ENCODE measurements around the gene SLC2A6.

SLC2A6 gene

GRCh38 chr9:133496861-133497842, 18.3 kb upstream of the SLC2A6 start:
- DNase-seq (ENCODE audit: low spot score) = no peak

- DNase-seq (ENCODE audit: low spot score) = no peak
Measured at GRCh38 chr9:133495327-133496293, 16.7 kb upstream of the SLC2A6 start.

- DNase-seq (ENCODE audit: low spot score) = no peak
Measured at GRCh38 chr9:133494636-133495326, 15.9 kb upstream of the SLC2A6 start.

DNA sequence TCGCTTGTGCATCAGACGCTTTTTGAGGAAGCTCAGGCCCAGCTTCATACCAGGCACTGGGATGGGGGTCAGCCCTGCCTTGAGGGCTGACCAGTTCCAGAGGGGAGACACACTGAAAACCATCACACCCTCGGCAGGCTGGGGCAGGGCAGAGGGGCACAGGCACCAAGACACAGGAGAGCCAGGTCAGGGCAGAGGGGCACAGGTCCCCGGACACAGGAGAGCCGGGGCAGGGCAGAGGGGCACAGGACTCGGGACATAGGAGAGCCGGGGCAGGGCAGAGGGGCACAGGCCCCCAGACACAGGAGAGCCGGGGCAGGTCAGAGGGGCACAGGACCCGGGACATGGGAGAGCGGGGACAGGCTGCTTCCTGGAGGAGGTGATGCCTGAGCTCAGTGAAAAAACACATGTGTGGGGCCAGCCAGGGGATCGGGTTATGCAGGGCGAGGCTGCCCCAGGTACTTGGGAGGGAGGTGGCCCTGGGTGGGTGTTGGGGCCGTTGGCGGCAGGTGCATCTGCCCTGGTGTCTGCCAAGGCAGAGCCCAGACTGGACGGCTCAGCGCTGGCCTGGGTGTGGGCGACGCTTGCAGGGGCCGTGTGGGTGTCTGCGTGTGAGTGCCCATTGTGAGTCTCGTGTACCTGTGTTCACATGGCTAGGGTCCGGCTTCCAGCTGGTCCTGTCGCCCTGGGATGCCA, 15.1 kb upstream of the SLC2A6 start:
- DNase-seq (ENCODE audit: low spot score) = no peak

GRCh38 chr9:133493428-133493827, 14.5 kb upstream of the SLC2A6 start:
- DNase-seq (ENCODE audit: low spot score) = no peak

- DNase-seq (ENCODE audit: low spot score) = no peak
Measured at GRCh38 chr9:133492061-133493021, 13.4 kb upstream of the SLC2A6 start.

DNA sequence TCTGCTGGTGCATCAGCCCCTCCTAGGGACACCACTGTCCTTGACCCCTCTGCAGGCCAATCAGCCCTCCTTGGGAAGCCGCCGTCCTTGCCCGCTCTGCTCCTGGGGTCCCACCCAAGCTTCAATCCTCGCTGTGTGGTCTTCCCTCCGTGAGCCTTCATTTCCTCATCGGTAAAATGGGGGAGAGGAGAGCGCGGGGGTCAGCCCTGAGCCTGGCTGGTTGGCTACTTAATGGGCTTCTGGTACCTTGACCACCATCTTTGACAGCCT, 12.7 kb upstream of the SLC2A6 start:
- DNase-seq (ENCODE audit: low spot score) = no peak

- no peak for DNase-seq (ENCODE audit: low spot score)
Measured at GRCh38 chr9:133490865-133491655, 12.2 kb upstream of the SLC2A6 start.

DNA sequence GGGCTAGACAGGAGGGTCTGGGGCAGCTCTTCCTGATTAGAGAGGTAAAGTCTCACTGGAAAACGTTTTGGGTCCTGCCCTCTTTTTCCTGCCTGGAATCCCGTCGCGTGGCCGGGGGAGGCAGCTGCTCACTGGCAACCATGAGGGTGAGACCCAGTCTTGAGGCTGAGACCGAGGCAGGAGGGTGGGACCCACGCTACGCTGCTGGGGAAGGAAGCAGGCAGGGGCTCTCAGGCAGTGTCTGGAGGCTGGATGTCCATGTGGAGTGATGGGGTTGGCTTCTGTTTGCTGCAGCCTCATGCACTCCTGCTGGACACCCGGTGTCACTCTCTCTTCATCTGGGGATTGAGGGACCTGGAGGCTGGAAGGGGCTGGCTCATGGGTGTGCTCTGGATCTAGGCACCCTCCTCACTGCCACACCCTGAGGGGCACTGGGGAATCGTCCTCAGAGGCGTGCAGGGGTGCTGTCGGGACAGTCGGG, 11.3 kb upstream of the SLC2A6 start:
- DNase-seq (ENCODE audit: low spot score) = no peak

- DNase-seq (ENCODE audit: low spot score) = no peak
Measured at GRCh38 chr9:133489253-133490190, 10.6 kb upstream of the SLC2A6 start.

- no peak for DNase-seq (ENCODE audit: low spot score)
Measured at GRCh38 chr9:133488686-133489252, 9.9 kb upstream of the SLC2A6 start.

GRCh38 chr9:133487331-133487725, 8.4 kb upstream of the SLC2A6 start:
- no peak for DNase-seq (ENCODE audit: low spot score)

- no peak for DNase-seq (ENCODE audit: low spot score)
Measured at GRCh38 chr9:133485531-133486260, 6.8 kb upstream of the SLC2A6 start.

- DNase-seq (ENCODE audit: low spot score) = no peak
Measured at GRCh38 chr9:133484671-133485437, 6.0 kb upstream of the SLC2A6 start.

DNA sequence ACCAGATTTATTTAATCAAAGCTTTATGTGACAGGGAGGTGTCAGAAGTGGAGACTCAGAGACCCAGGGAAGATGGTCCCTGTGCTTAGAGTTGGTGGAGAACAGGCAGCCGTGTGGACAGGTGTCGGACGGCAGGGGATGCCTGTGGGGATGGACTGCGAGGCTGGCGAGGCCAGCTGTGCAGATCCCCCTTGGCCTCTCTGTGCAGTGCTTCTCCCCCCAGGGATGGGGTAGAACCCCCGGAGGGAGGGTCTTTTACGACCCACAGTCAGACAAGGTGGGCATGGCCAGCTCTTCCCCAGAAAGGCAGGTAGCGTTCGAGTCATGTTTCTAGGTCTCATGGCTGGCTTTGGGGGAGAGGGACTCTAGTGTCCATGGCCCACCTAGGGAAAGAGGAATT, 4.7 kb upstream of the SLC2A6 start:
- no peak for DNase-seq (ENCODE audit: low spot score)
